A673 (cell line): ENCODE data around the gene TMEM203.

Source experiments
- EZH2 ChIP-seq: fragments of 200-600 bp; sonication (generic); IDR thresholded peaks from 2 replicates; pipeline ENCODE4 v1.6.1; 2017; ENCODE audit warnings: borderline replicate concordance, low read depth, mild to moderate bottlenecking, mixed read lengths, antibody characterized with exemption, low read length; ENCODE audit not compliant: poor library complexity, severe bottlenecking
- TF ChIP-seq, protein P1 (sequence below): fragments of 300-800, 200-600 bp; sonication (generic); conservative IDR thresholded peaks from 2 replicates; pipeline ENCODE4 v1.5.1; 2017; ENCODE audit warnings: low read depth, mild to moderate bottlenecking, antibody characterized with exemption, low read length, moderate library complexity, mixed read lengths

DNA sequence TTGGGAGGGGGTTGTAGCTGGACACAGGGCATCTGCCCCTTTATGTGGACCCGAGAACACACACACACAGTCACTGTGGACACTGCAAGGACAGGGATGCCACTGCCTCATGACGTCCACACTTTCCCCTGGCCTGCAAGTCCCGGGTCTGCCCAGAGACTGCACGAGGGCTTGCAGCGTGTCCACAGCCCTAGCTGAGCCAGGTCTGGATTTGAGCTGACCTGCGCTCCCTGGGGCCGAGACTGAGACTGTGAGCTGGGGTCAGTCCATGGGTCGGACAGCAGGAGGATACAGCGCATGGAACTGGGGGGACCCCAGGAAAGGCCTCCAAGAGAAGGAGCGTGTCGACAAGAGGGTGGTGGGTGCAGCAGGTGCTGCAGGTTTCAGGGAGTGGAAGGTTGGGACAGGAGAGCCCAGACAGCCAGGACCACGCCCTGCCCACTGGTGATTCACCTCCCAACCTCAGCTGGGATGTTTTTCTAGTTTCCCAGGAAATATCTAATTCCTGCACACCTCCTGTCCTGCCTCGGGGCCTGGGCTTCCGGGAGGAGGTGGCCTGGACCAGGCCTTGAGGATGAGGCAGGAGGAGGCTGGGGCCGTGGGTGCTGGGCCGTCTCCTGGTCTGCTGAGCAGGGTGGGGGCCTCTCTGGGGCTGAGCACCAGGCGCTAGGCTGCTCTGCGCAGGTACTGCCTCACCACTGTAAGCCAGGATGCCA, 21.0 kb upstream of the TMEM203 start:
- TF ChIP-seq, protein P1, sequence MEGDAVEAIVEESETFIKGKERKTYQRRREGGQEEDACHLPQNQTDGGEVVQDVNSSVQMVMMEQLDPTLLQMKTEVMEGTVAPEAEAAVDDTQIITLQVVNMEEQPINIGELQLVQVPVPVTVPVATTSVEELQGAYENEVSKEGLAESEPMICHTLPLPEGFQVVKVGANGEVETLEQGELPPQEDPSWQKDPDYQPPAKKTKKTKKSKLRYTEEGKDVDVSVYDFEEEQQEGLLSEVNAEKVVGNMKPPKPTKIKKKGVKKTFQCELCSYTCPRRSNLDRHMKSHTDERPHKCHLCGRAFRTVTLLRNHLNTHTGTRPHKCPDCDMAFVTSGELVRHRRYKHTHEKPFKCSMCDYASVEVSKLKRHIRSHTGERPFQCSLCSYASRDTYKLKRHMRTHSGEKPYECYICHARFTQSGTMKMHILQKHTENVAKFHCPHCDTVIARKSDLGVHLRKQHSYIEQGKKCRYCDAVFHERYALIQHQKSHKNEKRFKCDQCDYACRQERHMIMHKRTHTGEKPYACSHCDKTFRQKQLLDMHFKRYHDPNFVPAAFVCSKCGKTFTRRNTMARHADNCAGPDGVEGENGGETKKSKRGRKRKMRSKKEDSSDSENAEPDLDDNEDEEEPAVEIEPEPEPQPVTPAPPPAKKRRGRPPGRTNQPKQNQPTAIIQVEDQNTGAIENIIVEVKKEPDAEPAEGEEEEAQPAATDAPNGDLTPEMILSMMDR = no peak
- no peak for TF ChIP-seq EZH2
